KMS-11 (cell line): ENCODE data around the gene ZNF556.

Experiments
- H2AFZ ChIP-seq: fragments of 200-600 bp; sonication (generic); 2 replicates; pipeline ENCODE4 v1.6.1; 2016; ENCODE audit warnings: antibody characterized with exemption, mixed run types, low read depth
- H3K27ac ChIP-seq: fragments of 200-600 bp; sonication (generic); 2 replicates; pipeline ENCODE4 v1.6.1; 2016; ENCODE audit warnings: mild to moderate bottlenecking, mixed run types
- H3K27me3 ChIP-seq: fragments of 200-600 bp; sonication (generic); 2 replicates; pipeline ENCODE4 v1.6.1; 2017; ENCODE audit warnings: mild to moderate bottlenecking, low read depth, mixed run types, moderate library complexity; ENCODE audit not compliant: insufficient read depth
- H3K36me3 ChIP-seq: fragments of 200-600 bp; sonication (generic); 2 replicates; pipeline ENCODE4 v1.6.1; 2017; ENCODE audit warnings: mild to moderate bottlenecking, mixed run types; ENCODE audit not compliant: insufficient read depth
- H3K4me1 ChIP-seq: fragments of 200-600 bp; sonication (generic); 2 replicates; pipeline ENCODE4 v1.6.1; 2016; ENCODE audit warnings: mild to moderate bottlenecking, low read depth, mixed run types; ENCODE audit not compliant: poor library complexity, severe bottlenecking
- H3K4me2 ChIP-seq: fragments of 200-600 bp; sonication (generic); 2 replicates; pipeline ENCODE4 v1.7.0; 2016; ENCODE audit warnings: mild to moderate bottlenecking, mixed run types
- H3K4me3 ChIP-seq: fragments of 200-600 bp; sonication (generic); IDR thresholded peaks from 2 replicates; pipeline ENCODE4 v1.6.1; 2017; ENCODE audit warnings: low read depth, low read length, mixed read lengths; ENCODE audit not compliant: insufficient read depth
- H3K79me2 ChIP-seq: fragments of 200-600 bp; sonication (generic); 2 replicates; pipeline ENCODE4 v1.6.1; 2016; ENCODE audit warnings: low read depth, mixed run types; ENCODE audit not compliant: insufficient read depth
- H3K9ac ChIP-seq: fragments of 200-600 bp; sonication (generic); 2 replicates; pipeline ENCODE4 v1.6.1; 2016; ENCODE audit warnings: mild to moderate bottlenecking, mixed run types
- H4K20me1 ChIP-seq: fragments of 200-600 bp; sonication (generic); 2 replicates; pipeline ENCODE4 v1.6.1; 2016; ENCODE audit warnings: mild to moderate bottlenecking, mixed run types; ENCODE audit not compliant: insufficient read depth
- TF ChIP-seq, protein P1 (sequence below): fragments of 200-600 bp; sonication (generic); conservative IDR thresholded peaks from 2 replicates; pipeline ENCODE4 v1.6.1; 2017; ENCODE audit warnings: low read depth, mild to moderate bottlenecking, antibody characterized with exemption, low read length, moderate library complexity, mixed read lengths

The ZNF556 gene

DNA sequence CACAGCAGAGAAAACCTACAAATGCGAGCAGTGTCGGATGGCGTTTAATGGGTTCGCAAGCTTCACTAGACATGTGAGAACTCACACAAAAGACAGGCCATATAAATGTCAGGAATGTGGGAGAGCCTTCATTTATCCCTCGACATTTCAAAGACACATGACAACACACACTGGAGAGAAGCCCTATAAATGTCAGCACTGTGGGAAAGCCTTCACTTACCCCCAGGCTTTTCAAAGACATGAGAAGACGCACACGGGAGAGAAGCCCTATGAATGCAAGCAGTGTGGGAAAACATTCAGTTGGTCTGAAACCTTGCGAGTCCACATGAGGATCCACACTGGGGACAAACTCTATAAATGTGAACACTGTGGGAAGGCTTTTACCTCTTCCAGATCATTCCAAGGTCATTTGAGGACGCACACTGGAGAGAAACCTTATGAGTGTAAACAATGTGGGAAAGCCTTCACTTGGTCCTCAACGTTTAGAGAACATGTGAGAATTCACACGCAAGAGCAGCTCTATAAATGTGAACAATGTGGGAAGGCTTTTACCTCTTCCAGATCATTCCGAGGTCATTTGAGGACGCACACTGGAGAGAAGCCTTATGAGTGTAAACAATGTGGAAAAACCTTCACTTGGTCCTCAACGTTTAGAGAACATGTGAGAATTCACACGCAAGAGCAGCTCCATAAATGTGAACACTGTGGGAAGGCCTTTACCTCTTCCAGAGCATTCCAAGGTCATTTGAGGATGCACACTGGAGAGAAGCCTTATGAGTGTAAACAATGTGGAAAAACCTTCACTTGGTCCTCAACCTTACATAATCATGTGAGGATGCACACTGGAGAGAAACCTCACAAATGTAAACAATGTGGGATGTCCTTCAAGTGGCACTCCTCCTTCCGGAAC, 50.4 kb downstream of the ZNF556 start:
- Histone ChIP-seq H3K79me2 (no peaks in the 10 kb centered on the region), H3K9ac (no peak overlapping the region), H3K4me3 (no peak overlapping the region), H2AFZ (no peak overlapping the region), H3K4me2 (no peak overlapping the region), H3K36me3 (no peaks in the 10 kb centered on the region), H3K4me1 (no peaks in the 10 kb centered on the region), H4K20me1 (no peaks in the 10 kb centered on the region), H3K27ac (no peak overlapping the region), H3K27me3 (peaks cover 71% of the 10 kb centered on the region)
- TF ChIP-seq, protein P1, sequence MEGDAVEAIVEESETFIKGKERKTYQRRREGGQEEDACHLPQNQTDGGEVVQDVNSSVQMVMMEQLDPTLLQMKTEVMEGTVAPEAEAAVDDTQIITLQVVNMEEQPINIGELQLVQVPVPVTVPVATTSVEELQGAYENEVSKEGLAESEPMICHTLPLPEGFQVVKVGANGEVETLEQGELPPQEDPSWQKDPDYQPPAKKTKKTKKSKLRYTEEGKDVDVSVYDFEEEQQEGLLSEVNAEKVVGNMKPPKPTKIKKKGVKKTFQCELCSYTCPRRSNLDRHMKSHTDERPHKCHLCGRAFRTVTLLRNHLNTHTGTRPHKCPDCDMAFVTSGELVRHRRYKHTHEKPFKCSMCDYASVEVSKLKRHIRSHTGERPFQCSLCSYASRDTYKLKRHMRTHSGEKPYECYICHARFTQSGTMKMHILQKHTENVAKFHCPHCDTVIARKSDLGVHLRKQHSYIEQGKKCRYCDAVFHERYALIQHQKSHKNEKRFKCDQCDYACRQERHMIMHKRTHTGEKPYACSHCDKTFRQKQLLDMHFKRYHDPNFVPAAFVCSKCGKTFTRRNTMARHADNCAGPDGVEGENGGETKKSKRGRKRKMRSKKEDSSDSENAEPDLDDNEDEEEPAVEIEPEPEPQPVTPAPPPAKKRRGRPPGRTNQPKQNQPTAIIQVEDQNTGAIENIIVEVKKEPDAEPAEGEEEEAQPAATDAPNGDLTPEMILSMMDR = no peak

DNA sequence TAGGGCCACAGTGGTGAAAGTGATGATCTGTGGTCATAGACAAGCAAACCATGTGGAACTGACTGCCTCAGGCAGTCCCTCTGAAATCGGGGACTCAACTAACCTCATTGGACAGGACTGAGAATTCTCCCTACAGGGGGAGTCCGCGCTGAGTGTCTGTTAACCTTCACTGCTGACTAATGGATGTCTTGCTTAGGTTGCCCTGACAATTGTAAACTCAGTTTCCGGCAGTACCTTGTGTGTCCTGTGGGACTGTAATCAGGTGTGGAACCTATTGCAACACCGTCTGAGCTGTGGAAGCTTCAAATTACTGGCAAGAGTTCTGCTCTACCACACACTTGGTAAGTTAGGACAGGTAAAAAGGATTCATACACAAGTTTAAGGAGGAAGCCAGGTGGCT, 55.9 kb downstream of the ZNF556 start:
- Histone ChIP-seq H2AFZ (no peak overlapping the region), H3K4me2 (no peak overlapping the region), H3K27me3 (peaks cover 54% of the 10 kb centered on the region), H3K9ac (no peak overlapping the region), H3K27ac (no peak overlapping the region), H3K4me1 (no peaks in the 10 kb centered on the region), H3K79me2 (no peaks in the 10 kb centered on the region), H3K4me3 (no peak overlapping the region), H3K36me3 (no peaks in the 10 kb centered on the region), H4K20me1 (no peaks in the 10 kb centered on the region)
- TF ChIP-seq, protein P1 = no peak

DNA sequence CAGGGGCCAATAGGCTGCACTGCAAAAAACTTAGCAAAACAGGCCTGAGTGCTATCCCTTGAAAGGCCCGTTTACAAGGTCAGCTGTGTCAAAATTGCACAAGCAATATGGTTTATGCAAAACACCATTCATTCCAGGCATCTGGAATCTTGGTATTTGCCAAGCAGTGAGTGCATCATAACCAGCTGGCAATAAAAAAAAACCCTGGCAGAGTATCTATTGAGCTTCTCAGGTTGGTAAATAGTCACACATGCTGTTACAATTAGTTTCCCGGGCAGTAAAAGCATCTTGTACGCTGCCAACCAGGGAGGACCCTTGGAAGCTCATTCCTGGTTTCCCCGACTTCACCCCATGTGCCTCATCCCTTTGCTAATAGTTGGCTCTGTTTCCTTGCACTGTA, 56.4 kb downstream of the ZNF556 start:
- Histone ChIP-seq H3K4me2 (no peak overlapping the region), H3K4me3 (no peak overlapping the region), H2AFZ (no peak overlapping the region), H3K4me1 (no peaks in the 10 kb centered on the region), H3K79me2 (no peaks in the 10 kb centered on the region), H3K27ac (no peak overlapping the region), H3K27me3 (peaks cover 49% of the 10 kb centered on the region), H3K36me3 (no peaks in the 10 kb centered on the region), H4K20me1 (no peaks in the 10 kb centered on the region), H3K9ac (no peak overlapping the region)
- TF ChIP-seq, protein P1 = no peak

DNA sequence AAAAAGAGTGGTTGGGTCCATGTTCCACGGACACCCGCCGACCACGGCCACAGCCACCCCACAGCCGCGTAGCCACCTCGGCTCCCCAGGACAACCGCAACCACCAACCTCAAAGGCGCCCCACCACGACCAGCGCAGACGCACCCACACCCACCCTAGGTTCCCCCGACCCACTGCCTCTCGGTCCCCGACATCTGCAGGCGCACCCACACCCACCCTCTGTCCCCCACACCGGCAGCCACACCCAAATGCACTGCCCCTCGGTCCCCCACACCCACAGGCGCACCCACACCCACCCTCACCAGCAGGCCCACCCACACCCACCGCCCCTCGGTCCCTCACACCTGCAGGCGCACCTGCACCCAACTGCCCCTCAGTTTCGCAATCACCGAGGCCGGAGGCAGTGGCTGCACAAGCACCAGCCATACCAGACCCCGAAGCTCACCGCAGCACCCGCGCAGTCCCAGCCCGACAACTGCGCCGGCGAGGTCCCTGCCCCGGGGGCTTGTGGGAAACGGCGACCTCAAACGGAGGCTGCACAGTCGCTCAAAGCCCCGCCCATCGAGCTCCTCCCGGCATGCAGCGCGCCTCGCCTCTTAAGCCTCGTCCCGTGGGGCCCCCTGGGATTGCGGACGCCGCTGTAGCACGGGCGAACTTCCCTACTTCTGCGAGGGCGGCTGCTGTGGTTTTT, 59.4 kb downstream of the ZNF556 start:
- Histone ChIP-seq H3K9ac (no peak overlapping the region), H3K27me3 (peaks cover 35% of the 10 kb centered on the region), H4K20me1 (no peaks in the 10 kb centered on the region), H3K4me3 (no peak overlapping the region), H3K4me1 (no peaks in the 10 kb centered on the region), H3K36me3 (no peaks in the 10 kb centered on the region), H3K4me2 (no peak overlapping the region), H3K27ac (no peak overlapping the region), H2AFZ (no peak overlapping the region), H3K79me2 (no peaks in the 10 kb centered on the region)
- TF ChIP-seq, protein P1 = no peak
